Right lobe of liver (tissue), 4 donors: ENCODE data around the gene TTI1.

Experiments
- CTCF ChIP-seq, 4 donors: fragments of 200-600 bp in 3 of 4; fragments of 450-650 bp in 1 of 4; IDR thresholded peaks; one replicate each; pipeline versions ENCODE4 v1.5.1 to v1.8.0; 2016 to 2022; ENCODE audit warnings: antibody characterized with exemption in 4 of 4, mild to moderate bottlenecking in 2 of 4
- POLR2A ChIP-seq: fragments of 450-650 bp; IDR thresholded peaks from one replicate; pipeline ENCODE4 v1.6.1; 2017; ENCODE audit warnings: antibody characterized with exemption, mild to moderate bottlenecking
- donor health status: DM: no; HTN: no; CAD: no.
- donor health status: DM: no; HTN: no; CAD: no.
- donor health status: DM: no; HTN: yes; CAD: no.

- TF ChIP-seq CTCF (IDR thresholded peaks at IDR 0.05) (no peak), POLR2A (no peak)
Observed at GRCh38 chr20:37973059-37973910, 60.0 kb downstream of the TTI1 start.
